Stimulated activated CD4-positive, alpha-beta T cell treated with anti-CD3 and anti-CD28 coated beads, Interleukin-12 subunit alpha, Interleukin-12 subunit beta, amount 100 ng/mL, for 48 hours (primary cell): ENCODE data around the gene GOT1.

Experiments used
- DNase-seq, 3 donors: peaks; one replicate each; pipeline ENCODE4 v3.0.0-alpha.2; 2020; ENCODE audit warnings: low read depth in 2 of 3, low spot score in 1 of 3

Gene GOT1

DNA sequence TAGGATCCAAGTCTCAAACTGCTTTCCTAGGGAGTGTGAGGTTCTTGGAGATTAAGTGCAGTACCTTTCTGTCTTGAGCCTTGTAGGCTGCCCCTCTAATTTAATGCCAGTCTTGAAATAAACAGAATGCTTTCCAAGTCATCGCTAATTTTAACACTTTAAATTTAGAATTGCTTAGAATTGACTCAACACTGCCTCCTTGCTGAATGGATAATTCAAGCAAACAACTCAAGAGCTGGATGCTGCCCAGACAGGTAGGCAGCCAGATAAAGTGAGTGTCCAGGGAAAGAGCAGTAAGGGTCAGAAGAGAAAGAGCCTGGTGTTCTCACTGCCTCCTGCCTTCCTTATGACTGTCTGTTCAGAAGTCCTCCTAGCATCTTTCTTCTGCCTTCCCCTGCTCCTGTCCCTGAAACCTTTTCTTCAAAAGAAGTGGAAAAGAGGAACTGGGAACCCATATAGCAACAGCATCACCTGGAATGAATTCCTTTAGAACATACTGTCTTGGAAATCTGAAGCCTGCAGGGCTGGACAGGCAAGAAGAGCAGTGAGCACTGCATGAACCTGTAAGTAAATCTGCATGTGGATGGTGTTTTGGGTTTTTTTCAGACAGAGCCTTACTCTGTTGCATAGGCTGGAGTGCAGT is 3.1 kb upstream of the GOT1 start:
- DNase-seq, result no peak

DNA sequence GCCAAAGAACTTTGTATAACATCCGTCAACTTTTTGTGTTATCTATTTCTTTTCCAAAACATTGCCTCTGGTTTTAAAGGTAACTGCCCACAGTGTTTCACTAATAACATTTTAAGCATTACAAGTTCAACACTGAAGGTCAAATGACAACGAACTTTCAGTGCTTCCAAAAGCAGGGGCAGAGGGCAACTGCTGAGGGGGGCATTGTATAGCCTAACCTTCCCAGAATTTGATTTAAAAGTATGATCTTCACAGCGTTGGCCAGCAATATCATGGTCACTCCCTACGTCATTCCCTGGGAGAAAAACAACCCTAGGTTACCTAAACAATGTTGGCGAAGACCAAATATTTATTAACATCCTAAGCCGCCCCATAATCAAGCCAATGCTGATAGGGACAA is 2.5 kb upstream of the GOT1 start:
- DNase-seq, result no peak

DNA sequence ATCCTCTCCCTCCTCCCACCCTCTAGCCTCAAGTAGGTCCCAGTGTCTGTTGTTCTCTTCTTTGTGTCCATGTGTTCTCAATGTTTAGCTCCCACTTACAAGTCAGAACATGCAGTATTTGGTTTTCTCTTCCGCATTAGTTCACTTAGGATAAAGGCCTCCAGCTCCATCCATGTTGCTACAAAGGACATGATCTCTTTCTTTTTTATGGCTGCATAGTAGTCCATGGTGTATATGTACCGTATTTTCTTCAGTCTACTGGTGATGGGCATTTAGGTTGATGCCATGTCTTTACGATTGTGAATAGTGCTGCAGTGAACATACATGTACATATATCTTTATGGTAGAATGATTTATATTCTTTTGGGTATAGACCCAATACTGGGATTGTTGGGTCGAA is 1.6 kb upstream of the GOT1 start:
- no peak for DNase-seq

DNA sequence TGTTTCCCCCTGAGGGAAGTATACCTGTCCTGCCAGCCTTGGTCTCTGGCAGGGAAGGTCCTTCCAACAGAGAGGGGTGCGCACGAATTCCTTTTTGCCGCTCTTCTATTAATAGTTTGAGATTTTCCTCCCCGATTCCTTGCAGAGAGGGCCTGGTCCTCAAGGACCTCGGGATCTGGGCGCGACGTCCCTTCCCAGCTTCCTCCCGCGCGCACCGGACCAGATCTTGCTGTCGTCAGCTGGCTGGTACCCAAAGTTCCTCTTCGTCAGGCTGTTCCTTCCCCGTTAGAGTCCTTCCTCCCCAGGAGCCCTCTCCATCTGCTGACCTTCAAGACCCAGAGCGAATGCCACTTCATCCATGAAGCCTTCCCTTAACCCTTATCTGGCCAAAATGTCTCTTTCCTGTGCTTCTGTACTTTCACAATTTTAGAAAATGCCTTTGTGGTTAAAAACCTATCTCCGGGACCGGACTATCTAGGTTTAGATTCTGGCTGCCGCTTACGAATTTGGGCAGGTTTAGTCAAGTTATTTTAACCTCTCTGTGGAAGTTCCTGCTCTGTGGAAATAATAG is 851 bp upstream of the GOT1 start:
- peak in 1 of 3 donors; percentile 16 for DNase-seq

DNA sequence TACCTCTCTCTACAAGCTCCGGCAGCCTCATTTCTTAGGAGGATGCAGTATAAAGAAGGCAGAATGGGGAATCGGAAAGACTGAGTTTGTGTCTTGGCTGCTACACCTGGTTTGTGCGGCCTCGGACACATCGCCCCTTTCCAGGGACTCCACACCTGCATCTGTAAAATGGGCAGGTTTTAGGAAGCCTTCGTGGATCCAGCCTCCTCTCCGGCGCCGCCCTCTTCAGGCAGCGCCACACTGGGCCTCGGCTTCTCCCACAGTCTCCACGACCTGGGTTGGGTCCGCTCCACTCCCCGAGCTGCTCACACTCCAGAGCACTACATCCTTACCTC is 341 bp downstream of the GOT1 start:
- peak in 1 of 3 donors; percentile 3 for DNase-seq

DNA sequence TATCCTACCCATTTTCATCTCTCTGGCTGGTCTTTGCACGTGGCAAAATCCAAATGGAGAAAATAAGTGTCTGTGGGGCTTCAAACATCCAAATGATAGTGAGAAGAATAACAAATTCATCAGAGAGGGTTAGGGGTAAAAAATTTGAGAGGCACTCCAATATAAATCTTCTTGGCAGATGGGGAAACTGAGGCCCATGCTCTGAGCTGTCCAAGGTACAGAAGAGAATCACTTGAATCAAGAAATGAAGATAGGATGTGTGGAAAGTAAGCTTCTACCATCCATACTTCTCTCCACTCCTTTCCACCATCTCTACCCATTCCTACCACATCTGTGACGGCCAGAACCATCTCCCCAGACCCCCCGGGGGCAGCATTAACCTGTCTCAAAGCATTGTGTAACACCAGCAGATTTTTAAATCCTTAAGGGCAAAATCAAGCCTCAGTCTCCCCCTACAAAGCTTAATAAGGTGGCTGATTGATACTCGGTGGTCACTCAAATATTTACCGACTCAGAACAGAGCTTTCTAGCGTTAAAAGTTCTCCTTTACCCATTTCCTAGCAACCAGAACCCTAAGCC is 818 bp downstream of the GOT1 start:
- DNase-seq, result no peak

DNA sequence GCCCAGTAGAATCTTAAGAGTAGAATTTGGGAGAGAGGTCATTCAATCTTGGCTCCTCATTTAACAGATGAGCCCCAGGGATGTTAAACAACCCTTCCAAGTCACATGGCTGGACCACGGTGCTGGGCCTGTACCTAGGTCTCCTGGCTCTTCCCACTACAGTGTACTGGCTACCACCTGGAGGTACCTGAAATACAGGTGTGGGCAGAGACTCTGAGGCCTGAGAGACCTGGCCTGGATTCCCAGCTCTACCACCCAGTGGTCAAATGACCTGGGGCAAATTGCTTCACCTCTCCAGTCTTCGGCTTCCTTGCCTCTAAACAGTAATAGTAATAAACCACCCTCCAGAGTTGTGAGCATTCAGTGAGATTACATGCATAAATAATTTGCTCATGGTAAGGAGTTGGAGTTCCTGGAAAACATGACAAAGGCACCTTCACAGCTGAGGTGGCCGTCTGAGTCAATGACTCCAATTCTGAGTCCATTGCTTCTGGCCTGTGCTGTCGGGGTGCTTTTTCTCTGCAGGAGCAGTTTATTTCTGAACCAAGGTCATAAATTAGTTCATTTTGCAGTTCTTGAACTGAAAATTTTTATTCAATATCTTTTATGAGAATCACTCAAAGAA is 2.7 kb downstream of the GOT1 start:
- no peak for DNase-seq

DNA sequence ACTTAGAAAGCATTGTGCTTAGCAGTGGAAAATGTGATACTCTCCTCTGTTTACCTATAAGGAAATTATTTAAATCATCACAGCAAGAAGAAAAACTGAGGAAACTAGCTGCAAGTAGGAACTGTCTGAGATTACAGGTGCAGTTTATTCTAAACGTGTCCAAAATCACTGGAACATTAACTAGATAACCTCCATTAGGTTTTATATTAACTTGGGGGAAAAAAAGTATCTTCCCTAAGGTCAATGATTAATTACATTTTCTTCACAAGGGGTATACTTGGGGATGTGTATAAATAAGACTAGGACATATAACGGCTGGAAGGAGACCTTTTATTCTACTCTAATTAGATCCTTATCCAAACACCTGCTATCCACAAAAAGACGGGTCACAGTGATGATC is 3.7 kb downstream of the GOT1 start:
- DNase-seq, result no peak

DNA sequence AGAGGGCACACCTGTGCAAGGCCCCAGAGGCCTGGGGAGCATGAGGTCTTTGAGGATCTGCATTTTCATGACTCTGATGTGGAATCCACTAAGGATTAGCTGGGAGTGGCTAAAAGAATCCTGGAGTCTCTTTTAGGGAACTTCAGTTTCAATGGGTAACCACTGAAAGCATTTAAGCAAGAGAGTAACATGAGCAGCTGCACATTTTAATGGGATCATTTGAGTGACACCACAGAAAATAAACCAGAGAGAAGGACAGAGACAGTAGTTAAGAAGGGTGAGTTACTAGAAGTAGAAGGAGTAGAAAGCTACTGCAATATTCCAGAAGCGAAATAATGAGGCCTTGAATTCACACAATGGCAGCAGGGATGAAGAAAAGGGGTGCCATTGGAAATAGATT is 5.2 kb downstream of the GOT1 start:
- DNase-seq, result no peak

DNA sequence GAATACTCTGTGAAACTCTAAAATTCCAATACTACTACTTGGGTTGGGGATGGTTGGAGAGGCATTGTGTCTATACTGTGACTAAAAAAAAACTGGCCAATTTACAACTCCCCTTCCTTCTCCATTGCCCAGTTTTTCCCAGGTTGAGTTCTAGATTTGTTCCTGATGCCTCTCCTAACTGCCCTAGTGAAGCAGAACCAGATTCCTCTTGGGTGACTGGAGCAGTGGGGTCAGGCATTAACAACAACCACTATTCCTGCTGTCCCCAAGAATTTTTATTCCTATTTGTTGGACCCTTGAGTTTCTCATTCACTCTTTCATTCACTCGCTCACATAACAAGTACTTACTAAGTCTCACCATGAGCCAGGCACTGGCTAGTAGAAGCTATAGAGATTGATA is 5.8 kb downstream of the GOT1 start:
- DNase-seq, result no peak

DNA sequence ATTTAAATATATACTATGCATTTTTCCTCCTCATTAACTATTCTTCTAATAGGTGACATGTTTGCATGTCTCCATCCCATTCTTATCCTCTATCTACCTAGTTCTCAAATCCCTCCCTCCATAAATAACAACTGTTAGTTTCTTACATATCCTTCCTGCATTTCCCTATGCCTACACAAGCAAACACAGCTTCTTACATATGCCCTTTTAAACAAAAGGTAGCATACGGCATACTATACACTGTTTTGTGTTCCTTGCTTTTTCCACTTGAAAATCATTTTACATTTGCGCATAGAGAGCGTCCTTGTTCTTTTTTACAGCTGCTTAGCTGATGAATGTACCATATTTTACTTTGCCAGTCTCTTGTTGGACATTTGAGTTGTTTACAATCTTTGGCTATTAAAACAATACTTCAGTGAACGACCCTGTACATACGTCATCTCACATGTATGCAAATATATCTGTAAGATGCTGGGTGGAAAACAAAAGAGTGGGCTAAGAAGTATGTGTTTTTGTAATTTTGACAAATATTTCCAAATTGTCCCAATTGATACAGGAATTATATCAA is 7.8 kb downstream of the GOT1 start:
- no peak for DNase-seq

DNA sequence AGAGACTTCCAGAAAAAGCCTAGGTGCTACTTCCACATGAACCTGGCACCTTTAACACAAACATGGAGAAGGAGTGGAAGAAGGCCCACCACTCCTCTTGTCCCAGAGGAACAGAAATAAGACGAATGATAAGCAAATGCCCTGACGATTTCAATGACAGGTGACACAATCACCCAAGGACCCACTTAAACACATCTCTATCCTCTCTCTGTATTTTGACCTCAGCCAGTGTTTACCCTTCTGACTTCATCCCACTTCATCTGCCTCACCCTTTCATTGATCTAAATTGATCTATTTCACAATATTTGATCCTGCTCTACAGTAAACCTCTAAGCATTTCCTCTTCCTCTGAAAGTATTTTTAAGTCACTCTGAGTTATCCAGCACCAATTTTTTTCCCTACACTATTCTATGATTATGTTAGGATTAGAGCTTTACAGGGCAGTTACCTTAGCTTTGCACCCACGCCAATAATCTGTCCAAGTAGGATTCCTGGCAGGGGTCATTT is 9.1 kb downstream of the GOT1 start:
- DNase-seq, result no peak

DNA sequence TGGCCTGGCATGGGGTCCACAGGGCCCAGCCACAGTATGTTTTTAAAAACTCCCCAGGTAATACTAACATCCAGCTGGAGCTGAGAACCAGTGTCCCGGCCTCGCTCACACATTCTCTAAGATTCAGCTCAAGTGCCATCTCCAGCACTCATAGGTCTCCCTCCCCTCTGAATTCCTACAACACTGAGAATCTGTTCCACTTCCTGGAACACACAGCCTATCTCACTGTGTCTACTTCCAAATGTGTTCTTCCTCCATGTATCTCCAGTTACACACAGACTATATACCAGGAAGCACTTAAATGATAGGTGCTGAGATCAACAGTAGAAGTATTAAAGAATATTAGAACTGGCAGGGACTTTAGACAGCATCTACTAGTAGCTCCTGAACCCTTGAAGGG is 10.7 kb downstream of the GOT1 start:
- no peak for DNase-seq

DNA sequence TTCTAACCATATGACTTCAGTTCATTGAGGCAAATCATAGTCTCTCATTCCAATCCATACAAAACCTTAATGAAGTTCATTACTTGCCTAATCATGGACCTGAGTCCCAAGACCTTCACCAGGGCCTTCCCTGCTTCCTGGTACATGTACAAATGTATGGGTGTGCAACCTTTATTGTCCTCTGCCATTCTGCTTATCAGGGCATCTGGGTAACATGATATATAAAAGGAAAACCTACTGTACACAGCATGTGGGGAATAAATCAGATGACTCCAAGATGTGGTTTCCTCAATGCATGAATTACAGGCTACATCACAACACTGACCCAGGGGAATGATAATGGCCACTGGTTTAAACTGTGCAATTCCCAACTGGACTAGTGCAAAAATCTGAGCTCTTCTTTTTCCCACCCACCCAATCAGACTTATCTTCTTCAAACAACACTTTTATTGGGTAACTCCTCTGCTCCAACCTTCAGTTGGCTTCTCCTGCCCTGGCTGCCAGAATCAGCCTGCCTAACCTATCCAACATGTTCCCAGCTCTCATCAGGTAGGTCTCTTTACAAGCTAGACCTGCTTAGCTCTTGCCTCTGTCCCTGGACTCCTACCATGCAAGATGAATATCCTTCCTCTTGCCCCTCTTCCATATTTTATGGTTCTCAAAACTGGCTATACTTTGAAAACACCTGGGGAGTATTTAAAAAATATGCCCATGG is 11.4 kb downstream of the GOT1 start:
- DNase-seq, result no peak

DNA sequence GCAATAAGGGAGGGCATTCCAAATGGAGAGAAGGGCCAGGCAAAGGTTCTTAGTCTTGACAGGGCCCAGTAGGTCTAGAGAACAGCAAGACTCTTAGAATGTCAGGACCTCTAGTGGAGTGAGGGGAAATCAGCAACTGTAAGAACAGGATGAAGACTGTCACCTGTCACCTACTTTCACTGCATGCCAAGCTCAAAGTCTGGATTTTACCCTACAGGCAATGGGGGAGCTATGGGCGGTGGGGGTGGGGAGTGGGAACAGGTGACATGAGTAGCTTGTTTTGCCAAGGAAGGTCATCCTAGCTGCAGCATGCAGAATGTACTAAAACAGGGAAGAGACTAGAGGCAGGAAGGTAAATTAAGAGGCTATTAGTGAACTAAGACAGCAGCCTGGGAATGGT is 18.3 kb downstream of the GOT1 start:
- DNase-seq, result no peak

DNA sequence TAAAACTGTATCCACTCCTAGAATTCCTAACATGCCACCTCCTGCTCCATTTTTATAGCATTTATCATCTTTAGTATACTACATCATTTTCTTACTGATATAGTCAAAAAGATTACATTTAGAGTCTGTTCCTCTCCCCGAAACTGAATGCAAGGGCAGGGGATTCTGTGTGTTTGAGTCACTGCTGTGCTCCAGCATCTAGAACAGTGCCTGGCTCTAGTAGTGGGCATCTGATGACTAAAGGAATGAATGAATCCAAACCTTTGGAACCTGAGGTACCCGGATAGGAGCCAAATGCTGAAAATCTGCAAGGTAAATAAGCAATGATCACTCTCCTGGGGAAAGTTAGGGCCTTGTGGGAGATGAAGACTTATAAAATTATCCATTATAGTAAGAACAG is 18.9 kb downstream of the GOT1 start:
- no peak for DNase-seq

DNA sequence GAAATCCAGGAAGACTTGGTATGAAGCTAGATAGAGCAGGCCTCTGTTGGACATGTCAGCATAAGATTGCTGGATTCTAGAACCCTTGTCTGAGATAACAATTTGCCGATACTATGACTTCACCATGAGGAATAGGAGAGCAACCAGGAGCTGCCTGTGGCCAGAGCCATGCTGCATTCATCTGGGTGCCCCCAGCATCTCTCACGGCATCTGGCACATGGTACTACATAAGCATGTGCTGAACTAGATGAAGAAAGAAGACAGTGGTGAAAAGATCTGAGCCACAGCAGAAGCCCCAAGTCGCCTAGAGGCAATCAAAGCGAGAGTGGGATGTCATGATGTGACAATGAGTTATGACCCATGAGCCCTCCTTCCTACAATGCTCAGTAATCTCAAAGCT is 19.5 kb downstream of the GOT1 start:
- no peak for DNase-seq

DNA sequence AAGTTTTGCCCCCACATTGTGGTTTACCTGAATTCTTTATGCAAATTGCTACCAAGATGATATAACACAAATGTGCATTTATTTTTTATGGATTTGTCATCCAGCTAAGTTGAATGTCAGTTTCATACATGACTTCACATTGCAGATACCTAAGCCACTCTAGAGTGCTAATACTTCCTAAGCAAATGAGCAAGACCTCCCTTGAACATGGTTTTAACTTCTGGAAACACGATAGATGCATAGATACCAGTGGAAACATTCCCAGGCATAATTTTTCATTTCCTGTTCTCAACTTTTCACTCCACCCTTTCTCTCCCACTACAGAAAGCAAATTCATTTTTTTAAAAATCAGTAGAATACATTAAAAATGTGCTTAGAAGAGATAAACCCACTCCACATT is 20.3 kb downstream of the GOT1 start:
- DNase-seq, result no peak

DNA sequence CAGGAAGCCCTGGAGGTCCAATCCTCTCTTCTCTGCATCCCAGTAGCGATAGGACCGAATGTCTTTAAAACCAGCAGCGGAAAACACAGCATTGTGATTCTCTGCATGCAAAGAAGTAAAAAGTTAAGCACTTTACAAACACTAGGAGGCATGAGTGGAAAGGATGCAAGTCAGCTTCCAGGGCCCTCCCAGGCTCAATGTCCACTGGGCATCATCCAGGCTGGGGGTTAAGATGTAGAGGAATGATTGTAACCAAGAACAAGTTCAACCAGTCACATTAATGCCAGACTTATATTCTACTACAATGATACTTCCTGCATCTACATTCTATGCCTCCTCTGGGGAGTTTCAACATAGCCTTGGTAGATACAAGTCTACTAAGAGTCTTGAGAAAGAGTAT is 24.3 kb downstream of the GOT1 start:
- no peak for DNase-seq

DNA sequence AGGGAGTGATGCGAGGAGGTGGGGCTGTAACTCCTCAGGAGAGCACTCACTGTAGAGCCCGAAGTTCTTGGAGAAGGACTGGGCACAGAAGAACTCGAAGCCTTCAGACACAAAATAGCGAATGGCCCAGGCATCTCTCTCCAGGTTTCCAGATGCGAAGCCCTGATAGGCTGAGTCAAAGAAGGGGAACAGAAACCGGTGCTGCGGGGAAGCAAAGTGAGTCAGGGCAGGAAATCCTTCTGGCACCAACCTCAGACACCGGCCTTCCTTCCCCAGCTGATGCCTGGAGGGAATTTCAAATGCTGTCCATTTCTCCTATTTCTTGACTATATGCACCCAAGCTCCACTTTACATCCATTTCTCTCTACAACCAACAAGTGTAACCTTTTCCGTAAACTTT is 26.8 kb downstream of the GOT1 start:
- no peak for DNase-seq

DNA sequence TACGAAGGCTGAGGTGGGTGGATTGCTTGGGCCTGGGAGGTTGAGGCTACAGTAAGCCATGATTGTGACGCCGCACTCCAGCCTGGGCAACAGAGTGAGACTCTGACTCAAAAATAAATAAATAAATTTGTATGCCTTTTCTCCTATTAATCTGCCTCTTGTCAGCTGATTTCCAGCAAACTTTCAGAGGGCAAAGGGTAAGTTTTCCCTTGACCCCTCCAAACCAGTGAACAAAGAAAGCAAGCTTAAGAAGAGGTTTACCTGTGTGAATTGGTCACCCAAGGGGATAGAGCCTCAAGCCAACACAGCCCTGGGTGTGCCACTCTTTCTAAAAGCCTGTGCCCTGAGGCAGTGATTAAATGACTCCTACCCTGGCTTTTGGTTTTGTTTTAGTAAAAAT is 30.8 kb downstream of the GOT1 start:
- DNase-seq, result no peak

DNA sequence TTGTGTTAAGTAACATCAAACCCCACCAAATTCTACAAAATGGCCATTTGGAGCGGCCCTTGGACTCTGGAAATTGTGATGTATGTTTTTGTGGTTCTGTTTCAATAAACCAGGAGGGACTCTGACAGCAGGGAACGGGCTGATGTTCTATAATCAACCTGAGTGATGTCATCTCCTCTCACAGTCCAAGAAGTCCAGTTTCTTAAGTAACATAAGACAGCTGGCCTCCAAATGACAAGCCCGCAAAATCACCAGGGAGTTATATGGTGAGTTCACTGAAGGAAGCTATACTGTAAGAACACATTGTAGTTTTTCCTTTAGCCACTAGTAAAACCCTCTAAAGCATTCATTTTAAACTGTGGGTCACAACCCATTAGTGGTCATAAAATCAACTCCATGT is 34.0 kb downstream of the GOT1 start:
- DNase-seq, result no peak
